Hepatocyte (in vitro differentiated cells): Measurements from ENCODE around the gene KAT14.

Experiments used
- CTCF ChIP-seq: fragments of 200-600 bp; sonication (generic); IDR thresholded peaks from 2 replicates; pipeline ENCODE4 v1.5.1; 2016; ENCODE audit warnings: antibody characterized with exemption, mild to moderate bottlenecking; ENCODE audit not compliant: poor library complexity
- EZH2 ChIP-seq: fragments of 200-600 bp; sonication (generic); IDR thresholded peaks from 2 replicates; pipeline ENCODE4 v1.6.1; 2016; ENCODE audit warnings: antibody characterized with exemption, mild to moderate bottlenecking, borderline replicate concordance
- EZH2phosphoT487 ChIP-seq: fragments of 200-600 bp; sonication (generic); IDR thresholded peaks from one replicate; pipeline ENCODE4 v1.6.1; 2018; ENCODE audit warnings: antibody characterized with exemption, mild to moderate bottlenecking, low read depth, moderate library complexity; ENCODE audit not compliant: unreplicated experiment, severe bottlenecking

GRCh38 chr20:18090044-18090443 lies 47.6 kb upstream of the KAT14 start:
- TF ChIP-seq CTCF (no peak), EZH2 (no peak), EZH2phosphoT487 (no peak)
